ENCODE measurements around the gene CRCP. TPM values are rescaled to one million over a fixed set of nuclear protein-coding genes. Genes with fewer than 3 reads are reported as not detected.

The CRCP gene
- total and polyA plus RNA-seq, 2 of the 13 experiments (the other 11 are each of a cell fraction or from before 2014, with no cell fraction given) = 22.7 to 31.0 TPM

DNA sequence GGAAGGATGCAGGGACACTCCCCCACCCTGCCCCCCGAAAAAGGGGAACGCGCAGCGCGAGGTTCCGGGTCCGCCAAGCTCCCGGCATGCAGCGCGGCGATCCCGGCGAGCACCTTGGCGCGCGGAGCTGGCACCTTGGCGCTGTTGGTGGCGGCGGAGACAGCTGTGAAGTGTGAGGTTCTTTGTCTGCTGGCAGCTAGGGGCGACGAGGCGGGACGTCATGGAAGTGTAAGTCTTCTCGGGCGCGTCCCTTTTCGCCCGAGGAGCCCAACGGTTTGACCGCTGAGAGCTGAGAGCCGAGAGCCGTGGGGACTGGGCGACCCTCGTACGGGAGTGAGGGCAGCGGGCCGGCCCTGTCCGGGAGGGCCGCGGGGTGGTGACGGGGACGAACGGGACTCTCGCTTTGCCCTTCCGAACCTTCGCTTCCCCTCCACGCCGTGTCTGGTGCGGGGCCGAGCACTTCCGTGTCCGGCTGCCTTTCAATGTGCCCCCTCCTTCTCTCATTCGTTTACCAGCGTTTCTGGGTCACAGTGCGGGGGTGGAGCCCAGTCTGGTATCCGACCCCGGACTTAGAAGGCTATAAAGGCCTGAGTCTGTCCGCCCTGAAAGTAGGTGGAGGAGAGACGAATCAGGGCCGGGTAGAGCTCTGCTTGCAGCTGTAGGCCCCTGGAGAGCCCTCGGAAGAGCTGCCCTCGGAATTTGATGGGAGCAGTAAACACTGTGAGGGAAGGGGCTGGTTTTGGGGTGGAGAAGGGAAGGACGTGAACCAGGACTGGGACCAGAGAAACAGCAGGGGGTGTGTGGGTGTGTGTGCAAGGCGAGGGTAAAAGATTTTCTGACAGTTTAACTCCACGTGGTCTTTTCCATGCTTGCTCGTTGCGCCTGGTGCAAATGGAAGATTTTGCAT, at the start of gene CRCP (continued):
- TF ChIP-seq, protein P1, sequence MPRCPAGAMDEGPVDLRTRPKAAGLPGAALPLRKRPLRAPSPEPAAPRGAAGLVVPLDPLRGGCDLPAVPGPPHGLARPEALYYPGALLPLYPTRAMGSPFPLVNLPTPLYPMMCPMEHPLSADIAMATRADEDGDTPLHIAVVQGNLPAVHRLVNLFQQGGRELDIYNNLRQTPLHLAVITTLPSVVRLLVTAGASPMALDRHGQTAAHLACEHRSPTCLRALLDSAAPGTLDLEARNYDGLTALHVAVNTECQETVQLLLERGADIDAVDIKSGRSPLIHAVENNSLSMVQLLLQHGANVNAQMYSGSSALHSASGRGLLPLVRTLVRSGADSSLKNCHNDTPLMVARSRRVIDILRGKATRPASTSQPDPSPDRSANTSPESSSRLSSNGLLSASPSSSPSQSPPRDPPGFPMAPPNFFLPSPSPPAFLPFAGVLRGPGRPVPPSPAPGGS (CRISPR knock-in tag; IDR thresholded peaks at IDR 0.05) = peak; percentile 51; the same call in 1 of the 2 replicates
- TF ChIP-seq BORCS8-MEF2B (CRISPR knock-in tag; IDR thresholded peaks at IDR 0.05) (peak; percentile 57), FOSL2 (CRISPR knock-in tag; IDR thresholded peaks at IDR 0.05) (peak; percentile 46; the same call in 1 of the 2 replicates), DMAP1 (CRISPR knock-in tag; IDR thresholded peaks at IDR 0.05) (peak; percentile 93), ZNF780A (CRISPR knock-in tag; IDR thresholded peaks at IDR 0.05) (no peak), ELF3 (CRISPR knock-in tag; IDR thresholded peaks at IDR 0.05) (peak; percentile 71), NFRKB (IDR thresholded peaks at IDR 0.05) (no peak), SCMH1 (CRISPR knock-in tag; IDR thresholded peaks at IDR 0.05; ENCODE audit: borderline replicate concordance) (no peak), IKZF5 (CRISPR knock-in tag; IDR thresholded peaks at IDR 0.05) (peak; percentile 68; the same call in 1 of the 2 replicates), ZNF329 (CRISPR knock-in tag; IDR thresholded peaks at IDR 0.05; ENCODE audit: low read depth) (0 out of 2 replicates have a peak, but pooled peaks have one; percentile 58), ZNF251 (CRISPR knock-in tag; IDR thresholded peaks at IDR 0.05) (peak; percentile 77; the same call in 1 of the 2 replicates), ZNF232 (CRISPR knock-in tag; IDR thresholded peaks at IDR 0.05; ENCODE audit: borderline replicate concordance) (peak; percentile 63; the same call in 1 of the 2 replicates), CHD4 (IDR thresholded peaks at IDR 0.05; ENCODE audit: borderline replicate concordance, low read length) (no peak), TEF (CRISPR knock-in tag; IDR thresholded peaks at IDR 0.05) (0 out of 2 replicates have a peak, but pooled peaks have one; percentile 47), ZNF598 (CRISPR knock-in tag; IDR thresholded peaks at IDR 0.05; ENCODE audit: borderline replicate concordance) (no peak)
- TF ChIP-seq, protein P2, sequence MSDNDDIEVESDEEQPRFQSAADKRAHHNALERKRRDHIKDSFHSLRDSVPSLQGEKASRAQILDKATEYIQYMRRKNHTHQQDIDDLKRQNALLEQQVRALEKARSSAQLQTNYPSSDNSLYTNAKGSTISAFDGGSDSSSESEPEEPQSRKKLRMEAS (IDR thresholded peaks at IDR 0.05) = peak; percentile 86
- TF ChIP-seq, protein P3, sequence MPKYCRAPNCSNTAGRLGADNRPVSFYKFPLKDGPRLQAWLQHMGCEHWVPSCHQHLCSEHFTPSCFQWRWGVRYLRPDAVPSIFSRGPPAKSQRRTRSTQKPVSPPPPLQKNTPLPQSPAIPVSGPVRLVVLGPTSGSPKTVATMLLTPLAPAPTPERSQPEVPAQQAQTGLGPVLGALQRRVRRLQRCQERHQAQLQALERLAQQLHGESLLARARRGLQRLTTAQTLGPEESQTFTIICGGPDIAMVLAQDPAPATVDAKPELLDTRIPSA (CRISPR knock-in tag; IDR thresholded peaks at IDR 0.05; ENCODE audit: borderline replicate concordance) = no peak
- TF ChIP-seq, protein P4, sequence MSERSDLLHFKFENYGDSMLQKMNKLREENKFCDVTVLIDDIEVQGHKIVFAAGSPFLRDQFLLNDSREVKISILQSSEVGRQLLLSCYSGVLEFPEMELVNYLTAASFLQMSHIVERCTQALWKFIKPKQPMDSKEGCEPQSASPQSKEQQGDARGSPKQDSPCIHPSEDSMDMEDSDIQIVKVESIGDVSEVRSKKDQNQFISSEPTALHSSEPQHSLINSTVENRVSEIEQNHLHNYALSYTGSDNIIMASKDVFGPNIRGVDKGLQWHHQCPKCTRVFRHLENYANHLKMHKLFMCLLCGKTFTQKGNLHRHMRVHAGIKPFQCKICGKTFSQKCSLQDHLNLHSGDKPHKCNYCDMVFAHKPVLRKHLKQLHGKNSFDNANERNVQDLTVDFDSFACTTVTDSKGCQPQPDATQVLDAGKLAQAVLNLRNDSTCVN (CRISPR knock-in tag; IDR thresholded peaks at IDR 0.05; ENCODE audit: borderline replicate concordance) = no peak
- TF ChIP-seq, protein P5, sequence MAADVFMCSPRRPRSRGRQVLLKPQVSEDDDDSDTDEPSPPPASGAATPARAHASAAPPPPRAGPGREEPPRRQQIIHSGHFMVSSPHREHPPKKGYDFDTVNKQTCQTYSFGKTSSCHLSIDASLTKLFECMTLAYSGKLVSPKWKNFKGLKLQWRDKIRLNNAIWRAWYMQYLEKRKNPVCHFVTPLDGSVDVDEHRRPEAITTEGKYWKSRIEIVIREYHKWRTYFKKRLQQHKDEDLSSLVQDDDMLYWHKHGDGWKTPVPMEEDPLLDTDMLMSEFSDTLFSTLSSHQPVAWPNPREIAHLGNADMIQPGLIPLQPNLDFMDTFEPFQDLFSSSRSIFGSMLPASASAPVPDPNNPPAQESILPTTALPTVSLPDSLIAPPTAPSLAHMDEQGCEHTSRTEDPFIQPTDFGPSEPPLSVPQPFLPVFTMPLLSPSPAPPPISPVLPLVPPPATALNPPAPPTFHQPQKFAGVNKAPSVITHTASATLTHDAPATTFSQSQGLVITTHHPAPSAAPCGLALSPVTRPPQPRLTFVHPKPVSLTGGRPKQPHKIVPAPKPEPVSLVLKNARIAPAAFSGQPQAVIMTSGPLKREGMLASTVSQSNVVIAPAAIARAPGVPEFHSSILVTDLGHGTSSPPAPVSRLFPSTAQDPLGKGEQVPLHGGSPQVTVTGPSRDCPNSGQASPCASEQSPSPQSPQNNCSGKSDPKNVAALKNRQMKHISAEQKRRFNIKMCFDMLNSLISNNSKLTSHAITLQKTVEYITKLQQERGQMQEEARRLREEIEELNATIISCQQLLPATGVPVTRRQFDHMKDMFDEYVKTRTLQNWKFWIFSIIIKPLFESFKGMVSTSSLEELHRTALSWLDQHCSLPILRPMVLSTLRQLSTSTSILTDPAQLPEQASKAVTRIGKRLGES (CRISPR knock-in tag; IDR thresholded peaks at IDR 0.05; ENCODE audit: borderline replicate concordance) = 0 out of 2 replicates have a peak, but pooled peaks have one; percentile 60

All from HepG2 (cell line).